AG09309 (cell line): ENCODE results near the gene CD8A.
A peak's percentile ranks its signal among the peaks of the same experiment; 100 is the strongest.

ENCODE experiments used
- DNase-seq: peaks from one replicate; pipeline ENCODE4 v3.0.0-alpha.2; 2010; ENCODE audit warnings: low read depth
- H3K4me3 ChIP-seq: 2 replicates; pipeline ENCODE4 v1.5.1; 2011; ENCODE audit warnings: mild to moderate bottlenecking, low read depth, low read length, moderate library complexity; ENCODE audit not compliant: control insufficient read depth
- CTCF ChIP-seq: IDR thresholded peaks from 2 replicates; pipeline ENCODE4 v1.5.1; 2011; ENCODE audit warnings: mild to moderate bottlenecking, low read depth, low read length, inconsistent platforms; ENCODE audit not compliant: insufficient read depth, control insufficient read depth; ENCODE audit errors: missing control alignments

The CD8A gene

GRCh38 chr2:86768189-86768949 lies 22.3 kb downstream of the CD8A start:
- no peak overlapping the region for H3K4me3 ChIP-seq
- DNase-seq: no peak
- no peak for TF ChIP-seq CTCF

- no peak for TF ChIP-seq CTCF
- no peak for DNase-seq
- no peak overlapping the region for H3K4me3 ChIP-seq
Measured at GRCh38 chr2:86765310-86765695, 25.4 kb downstream of the CD8A start.

GRCh38 chr2:86764661-86765309 lies 25.9 kb downstream of the CD8A start:
- H3K4me3 ChIP-seq: no peak overlapping the region
- TF ChIP-seq CTCF: peak; percentile 65
- no peak for DNase-seq

GRCh38 chr2:86760371-86760770 lies 30.3 kb downstream of the CD8A start:
- no peak overlapping the region for H3K4me3 ChIP-seq
- TF ChIP-seq CTCF: no peak
- no peak for DNase-seq

- DNase-seq: no peak
- H3K4me3 ChIP-seq: no peak overlapping the region
- no peak for TF ChIP-seq CTCF
Measured at GRCh38 chr2:86758405-86758804, 32.3 kb downstream of the CD8A start.

GRCh38 chr2:86753606-86754005 lies 37.1 kb downstream of the CD8A start:
- TF ChIP-seq CTCF: no peak
- DNase-seq: no peak
- H3K4me3 ChIP-seq: no peak overlapping the region
